HG02763 (cell line): Measurements from ENCODE around the gene AIRE.
A peak's percentile ranks its signal among the peaks of the same experiment; 100 is the strongest.
"Not testable (repeated sequence)": the region's sequence is repeated elsewhere in the genome, so short reads cannot be mapped to it uniquely, and the experiment has no call there.

ENCODE experiments used
- ATAC-seq: cut with Tn5 transposase; IDR thresholded peaks from one replicate; pipeline ENCODE4 v1.9.1; 2021; ENCODE audit warnings: mild to moderate bottlenecking, moderate library complexity; ENCODE audit not compliant: unreplicated experiment

AIRE gene

GRCh38 chr21:44291078-44291935 lies 5.6 kb downstream of the AIRE start:
- no peak for ATAC-seq

- ATAC-seq = no peak
These were observed 6.5 kb downstream of the AIRE start for GRCh38 chr21:44291936-44292811.

- no peak for ATAC-seq
These were observed 7.1 kb downstream of the AIRE start for GRCh38 chr21:44292812-44293195.

- no peak for ATAC-seq
These were observed 8.0 kb downstream of the AIRE start for GRCh38 chr21:44293551-44294231.

GRCh38 chr21:44294391-44295162 lies 8.9 kb downstream of the AIRE start:
- no peak for ATAC-seq

- no peak for ATAC-seq
These were observed 9.5 kb downstream of the AIRE start for GRCh38 chr21:44295163-44295573.

- no peak for ATAC-seq
These were observed 10.0 kb downstream of the AIRE start for GRCh38 chr21:44295646-44296045.

GRCh38 chr21:44296103-44296519 lies 10.4 kb downstream of the AIRE start:
- ATAC-seq = no peak

GRCh38 chr21:44296916-44297315 lies 11.2 kb downstream of the AIRE start:
- ATAC-seq = no peak

GRCh38 chr21:44297525-44298290 lies 12.0 kb downstream of the AIRE start:
- no peak for ATAC-seq

- ATAC-seq = no peak
These were observed 12.6 kb downstream of the AIRE start for GRCh38 chr21:44298301-44298700.

- no peak for ATAC-seq
These were observed 13.4 kb downstream of the AIRE start for GRCh38 chr21:44299085-44299457.

- peak; percentile 45 for ATAC-seq
These were observed 14.0 kb downstream of the AIRE start, which contains the start of gene PFKL for GRCh38 chr21:44299458-44300261. Gene PFKL, plus strand, starts transcription at chr21:44300053. Its CDS starts 53 bp downstream, at chr21:44300106.

- ATAC-seq = peak; percentile 25
These were observed 14.7 kb downstream of the AIRE start for GRCh38 chr21:44300262-44300959.

- ATAC-seq = no peak
These were observed 15.5 kb downstream of the AIRE start for GRCh38 chr21:44301141-44301540.

- ATAC-seq = no peak
These were observed 16.3 kb downstream of the AIRE start for GRCh38 chr21:44301961-44302406.

GRCh38 chr21:44302573-44303401 lies 17.1 kb downstream of the AIRE start:
- not testable (repeated sequence) for ATAC-seq
